ENCODE results near the gene MTARC1.

MTARC1 gene

DNA sequence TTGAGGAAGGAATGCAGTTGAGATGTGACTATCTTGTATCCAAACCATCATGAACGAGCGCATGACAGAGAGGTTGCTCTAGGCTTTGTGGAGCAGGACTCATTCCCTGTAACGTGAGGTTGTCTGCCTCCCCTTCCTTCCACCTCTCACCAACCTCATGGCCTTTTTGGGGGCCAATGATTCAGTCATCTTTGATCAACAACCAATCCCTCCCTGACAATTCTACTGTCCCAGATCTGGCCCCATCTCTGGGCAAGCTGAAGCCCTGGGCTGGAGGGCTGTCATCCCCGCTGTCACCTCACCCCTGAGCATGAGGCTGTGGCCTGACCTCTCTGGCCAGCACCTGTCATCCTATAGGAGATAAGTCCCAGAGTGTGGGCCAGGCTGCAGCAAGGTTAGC is 19.7 kb downstream of the MTARC1 start:
- DNase-seq (ENCODE audit: low spot score): no peak

DNA sequence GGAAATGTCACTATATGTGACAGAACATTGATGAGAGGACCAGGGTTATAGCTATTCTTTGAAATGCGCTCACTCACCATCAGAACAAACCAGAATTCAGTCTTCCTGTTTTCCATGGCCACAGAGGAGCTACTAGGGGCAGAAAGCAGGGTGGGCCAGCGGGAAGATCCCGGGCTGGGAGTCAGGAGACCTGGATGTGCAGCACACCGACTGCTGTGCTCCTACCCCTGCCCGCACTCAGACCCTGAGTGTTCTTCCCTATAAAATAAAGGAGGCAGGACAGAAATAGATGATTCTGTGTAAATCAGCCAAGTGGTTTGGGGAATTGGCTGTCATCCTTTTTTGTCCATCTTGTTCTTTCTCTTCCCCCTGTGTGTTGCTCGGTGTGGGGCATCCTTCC is 21.0 kb downstream of the MTARC1 start:
- no peak for DNase-seq (ENCODE audit: low spot score)

DNA sequence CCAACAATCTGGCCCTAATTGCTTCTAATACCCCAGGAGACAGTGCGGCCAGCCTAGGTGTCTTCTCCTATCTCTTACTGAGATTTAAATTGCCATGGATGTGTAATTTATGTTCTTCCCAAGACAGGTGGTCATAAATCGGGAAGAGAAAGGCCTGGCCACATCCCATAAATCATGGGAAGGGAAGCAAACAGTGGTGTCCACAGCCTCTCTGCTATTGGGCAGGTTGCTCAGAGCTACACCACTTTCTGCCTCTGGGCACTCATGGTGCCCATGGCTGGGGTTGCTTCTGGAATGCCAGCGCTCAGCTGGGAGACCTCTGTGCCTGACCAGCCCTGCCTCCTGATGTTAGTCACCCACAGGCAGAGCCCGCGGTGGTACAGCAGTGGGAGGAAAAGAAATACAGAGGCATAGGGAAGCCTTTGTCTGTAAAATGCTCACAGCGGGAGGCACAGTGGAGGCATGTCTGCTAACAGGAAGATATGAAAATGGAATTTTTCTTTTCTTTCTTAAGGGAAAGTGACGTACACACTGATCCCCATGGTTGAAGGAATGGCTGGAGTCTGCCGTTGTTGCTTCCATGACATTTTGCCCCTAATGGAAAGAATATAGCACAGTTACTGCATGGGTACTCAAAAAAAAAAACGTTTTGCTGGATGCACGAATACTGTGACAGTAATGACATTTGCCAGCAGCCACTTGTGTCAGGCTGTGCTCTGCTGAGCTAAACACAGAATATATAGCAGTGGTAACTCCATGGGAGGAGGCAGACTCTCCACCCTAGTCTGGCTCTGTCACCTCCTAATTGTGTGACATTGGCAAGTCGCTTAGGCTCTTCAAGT is 21.9 kb downstream of the MTARC1 start:
- no peak for DNase-seq (ENCODE audit: low spot score)

DNA sequence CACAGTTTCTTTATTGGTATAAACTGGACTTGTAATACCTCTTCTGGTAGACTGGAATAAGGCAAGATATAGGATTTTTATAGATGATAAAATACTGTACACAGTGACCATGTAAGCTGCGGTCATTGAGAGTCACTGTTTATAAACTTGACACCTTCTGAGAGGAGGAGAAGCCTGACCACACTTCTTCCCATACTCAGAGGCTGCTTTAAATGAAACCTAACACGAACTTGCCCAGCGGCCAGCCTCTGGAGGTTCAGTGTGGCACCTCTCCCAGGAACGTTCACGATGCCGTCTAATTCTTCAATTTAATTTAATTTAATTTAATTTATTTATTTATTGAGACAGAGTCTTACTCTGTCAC is 22.5 kb downstream of the MTARC1 start:
- DNase-seq (ENCODE audit: low spot score): no peak

DNA sequence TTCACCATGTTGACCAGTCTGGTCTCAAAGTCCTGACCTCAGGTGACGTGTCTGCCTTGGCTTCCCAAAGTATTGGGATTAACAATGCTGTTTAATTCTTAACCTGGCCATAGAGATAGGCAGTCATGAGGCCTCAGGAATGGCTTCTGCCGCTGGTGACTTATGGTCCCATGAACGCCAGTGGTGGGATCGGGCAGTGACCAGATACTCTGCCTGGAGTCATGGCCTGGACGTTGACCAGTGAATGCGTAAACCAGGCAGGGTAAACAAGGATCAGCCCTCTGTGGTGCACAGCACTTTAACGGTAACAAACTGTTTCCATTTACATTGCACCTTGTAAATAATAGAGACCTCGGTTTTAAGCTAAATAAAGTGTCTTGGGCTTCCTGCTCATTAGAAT is 23.0 kb downstream of the MTARC1 start:
- DNase-seq (ENCODE audit: low spot score): no peak

DNA sequence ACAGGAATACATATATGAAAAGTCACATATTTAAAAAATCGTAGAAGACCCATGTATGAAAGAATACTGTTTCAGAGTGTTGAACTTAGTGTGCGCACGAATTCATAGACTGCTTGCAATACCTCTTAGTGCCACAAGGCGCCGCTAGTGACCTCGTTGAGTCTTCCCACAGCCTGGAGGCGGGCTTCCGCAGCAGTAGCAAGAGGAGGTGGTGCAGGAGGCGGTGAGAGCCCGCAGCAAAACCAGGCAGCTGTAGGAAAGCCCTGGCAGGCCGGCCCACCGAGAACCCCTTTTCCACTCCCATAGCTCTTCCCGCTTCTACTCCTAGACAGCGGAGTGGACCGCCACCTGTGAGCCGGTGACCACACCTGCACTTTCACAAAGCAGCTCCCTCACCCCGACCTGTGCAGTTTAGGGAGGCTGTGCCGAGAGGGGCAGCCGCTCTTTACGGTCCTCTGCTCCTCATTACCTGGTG is 23.5 kb downstream of the MTARC1 start:
- peak; percentile 50 for DNase-seq (ENCODE audit: low spot score)

DNA sequence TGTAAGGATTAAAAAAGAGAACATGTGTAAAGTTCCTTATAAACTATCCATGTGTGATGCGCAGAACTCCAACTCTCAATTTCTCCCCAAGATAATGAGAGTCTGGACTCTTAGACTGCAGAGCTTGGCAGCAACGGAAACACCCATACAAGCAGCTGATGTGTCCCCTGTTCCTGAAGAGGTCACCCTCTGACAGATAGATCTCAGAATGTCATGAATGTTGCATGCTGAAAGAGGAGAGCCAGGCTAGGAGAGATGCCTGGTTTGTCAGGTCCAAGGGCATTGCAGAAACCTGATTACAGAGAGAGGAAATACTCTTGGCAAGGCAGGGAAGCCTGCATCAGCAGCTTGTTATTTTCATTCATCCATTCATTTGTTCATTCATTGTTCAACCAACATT is 24.2 kb downstream of the MTARC1 start:
- DNase-seq (ENCODE audit: low spot score): no peak

DNA sequence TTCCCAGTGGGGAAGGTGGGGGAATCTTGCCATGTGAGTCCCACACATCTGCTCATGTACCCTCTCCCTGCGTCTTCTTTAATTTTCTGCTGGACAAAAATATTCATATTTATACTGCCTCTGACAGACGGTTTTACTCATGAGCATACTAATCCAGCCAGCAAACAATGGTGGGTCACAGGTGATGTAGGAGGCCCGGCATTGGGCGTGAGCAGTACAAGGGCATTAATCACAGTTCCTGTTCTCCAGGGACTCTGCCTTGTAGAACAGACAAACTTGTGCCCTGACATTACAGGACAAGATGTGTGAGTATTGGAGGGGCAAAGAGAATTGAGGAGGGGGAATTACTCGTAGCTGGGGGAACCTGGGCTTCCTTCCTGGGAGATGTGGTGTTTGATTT is 25.0 kb downstream of the MTARC1 start:
- DNase-seq (ENCODE audit: low spot score): no peak

DNA sequence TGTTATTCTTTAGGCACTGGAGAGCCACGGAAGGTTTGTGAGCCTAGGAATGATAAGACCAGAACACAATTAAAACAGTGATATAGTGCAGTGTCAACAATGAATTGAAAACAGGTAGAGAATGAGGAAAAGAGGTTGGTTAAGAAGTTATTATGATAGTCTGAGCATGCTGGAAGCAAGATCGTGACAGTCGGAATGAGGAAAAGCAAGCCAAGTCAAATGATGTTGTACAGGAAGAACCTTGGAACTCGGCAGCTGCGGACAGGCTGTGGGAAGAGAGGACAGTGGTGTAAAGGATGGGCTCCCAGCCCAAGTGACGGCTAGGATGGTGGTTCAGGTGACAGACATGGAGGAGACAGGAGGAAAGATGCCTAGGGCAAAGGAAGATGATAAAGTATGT is 25.6 kb downstream of the MTARC1 start:
- DNase-seq (ENCODE audit: low spot score): no peak

DNA sequence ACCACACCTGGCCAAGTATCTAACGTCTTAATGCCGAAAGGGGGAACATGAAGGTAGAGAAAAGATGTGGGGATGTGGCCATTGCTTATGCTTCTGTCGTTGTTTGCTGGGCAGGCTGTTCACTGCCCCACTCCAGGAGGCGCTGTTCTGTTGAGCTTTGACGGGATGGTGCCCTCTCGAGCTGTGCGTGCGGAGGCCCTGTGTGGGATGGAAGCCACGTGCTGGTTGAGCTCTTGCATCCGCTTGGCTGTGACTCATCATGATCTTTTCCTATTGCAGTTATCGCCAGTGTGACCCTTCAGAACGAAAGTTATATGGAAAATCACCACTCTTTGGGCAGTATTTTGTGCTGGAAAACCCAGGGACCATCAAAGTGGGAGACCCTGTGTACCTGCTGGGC is 26.3 kb downstream of the MTARC1 start:
- no peak for DNase-seq (ENCODE audit: low spot score)

DNA sequence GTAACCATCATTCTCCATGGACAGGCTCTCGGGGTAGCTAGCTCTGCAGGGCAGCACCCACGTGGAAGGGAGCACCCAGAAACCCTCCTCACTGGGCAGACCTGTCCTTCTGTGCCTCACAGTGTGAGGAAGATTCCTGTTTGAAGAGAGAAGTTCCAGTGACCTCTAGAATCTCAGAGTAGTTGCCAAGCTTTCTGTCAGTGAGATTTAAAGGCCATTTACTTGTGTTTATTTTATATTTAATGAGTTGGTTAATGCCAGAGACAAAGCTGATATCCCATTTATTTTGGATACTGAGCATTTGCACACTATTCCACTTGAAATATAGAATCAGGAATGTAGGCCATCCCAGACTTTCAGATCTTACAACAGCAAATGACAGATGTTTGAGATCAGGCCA is 28.7 kb downstream of the MTARC1 start:
- no peak for DNase-seq (ENCODE audit: low spot score)

DNA sequence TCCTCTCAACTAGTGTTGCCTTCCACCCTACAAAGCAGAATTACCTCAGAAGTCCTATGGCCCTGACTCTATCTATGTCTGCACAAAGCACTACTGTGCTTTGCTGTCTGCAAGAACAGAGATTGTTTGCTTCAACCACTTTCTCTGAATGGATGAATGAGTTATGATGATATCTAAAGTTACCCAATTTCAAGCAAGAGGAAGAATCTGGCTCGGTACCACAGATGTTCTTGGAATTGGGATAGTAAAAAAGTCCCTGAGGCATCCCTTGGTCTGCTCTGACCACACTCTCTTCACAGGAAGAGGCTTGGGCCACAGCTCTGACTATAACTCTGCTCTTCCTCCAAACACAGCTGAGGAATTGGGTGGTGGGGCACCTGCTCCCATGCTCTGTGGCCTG is 31.2 kb downstream of the MTARC1 start:
- DNase-seq (ENCODE audit: low spot score): no peak

DNA sequence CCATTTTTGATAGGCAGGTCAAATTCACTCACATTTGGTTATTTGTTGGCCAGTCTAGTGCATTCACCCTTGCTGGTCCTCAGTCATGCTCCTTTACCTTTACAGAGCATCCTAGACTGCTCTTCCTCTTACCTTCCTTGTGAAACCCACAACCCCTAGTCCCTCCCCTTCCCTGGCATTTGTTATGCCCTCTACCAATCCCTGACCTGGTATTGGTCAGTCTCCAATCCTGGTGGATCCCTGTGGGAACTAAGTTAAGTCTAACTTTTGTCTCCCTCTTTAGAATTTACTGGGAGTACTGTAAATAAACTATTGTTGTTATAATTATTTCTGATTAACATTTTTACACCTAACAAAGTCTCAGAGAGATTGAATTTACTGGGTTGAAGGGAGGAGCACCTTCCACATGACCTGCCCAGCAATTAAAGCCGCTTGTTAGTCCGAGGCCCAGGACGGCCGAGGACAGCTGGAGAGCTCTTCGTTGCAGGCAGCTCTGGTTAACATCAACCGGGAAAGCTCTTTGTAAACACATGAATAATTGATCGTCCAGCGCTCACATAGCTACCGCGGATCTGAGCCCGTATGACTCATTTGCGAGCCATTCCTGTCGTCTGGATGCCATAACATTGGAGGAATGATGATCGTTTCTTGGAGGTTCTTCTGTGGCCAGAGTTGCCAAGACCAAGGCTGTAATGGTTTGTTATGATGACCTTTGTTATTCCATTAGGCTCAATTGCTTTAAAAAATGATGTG is 31.9 kb downstream of the MTARC1 start:
- no peak for DNase-seq (ENCODE audit: low spot score)

DNA sequence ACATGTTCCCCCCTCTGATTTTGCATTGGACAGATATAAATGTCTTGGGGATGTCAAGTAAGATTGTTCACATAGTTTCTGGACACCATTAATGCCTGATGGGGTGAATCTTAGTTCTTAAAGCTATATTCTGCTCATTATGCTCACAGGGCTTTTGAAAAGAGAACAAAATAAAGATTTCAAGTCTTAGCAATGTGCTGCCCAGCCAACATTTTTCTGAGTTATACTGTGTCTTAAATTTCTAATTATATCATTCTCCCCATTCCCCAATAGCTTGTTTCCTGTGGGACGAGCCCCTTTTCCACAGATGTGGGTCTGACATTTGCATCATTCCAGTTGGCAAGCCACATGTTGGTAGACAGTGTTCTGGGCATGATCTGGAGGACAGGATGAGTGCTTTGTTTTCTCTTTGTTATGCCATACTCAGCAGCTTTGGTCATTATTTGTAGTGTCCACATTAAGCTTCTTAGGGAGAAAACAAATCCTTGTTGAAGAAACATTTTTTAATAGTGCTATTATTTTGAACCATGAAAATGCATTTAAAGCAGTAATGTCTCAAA is 32.8 kb downstream of the MTARC1 start:
- no peak for DNase-seq (ENCODE audit: low spot score)

DNA sequence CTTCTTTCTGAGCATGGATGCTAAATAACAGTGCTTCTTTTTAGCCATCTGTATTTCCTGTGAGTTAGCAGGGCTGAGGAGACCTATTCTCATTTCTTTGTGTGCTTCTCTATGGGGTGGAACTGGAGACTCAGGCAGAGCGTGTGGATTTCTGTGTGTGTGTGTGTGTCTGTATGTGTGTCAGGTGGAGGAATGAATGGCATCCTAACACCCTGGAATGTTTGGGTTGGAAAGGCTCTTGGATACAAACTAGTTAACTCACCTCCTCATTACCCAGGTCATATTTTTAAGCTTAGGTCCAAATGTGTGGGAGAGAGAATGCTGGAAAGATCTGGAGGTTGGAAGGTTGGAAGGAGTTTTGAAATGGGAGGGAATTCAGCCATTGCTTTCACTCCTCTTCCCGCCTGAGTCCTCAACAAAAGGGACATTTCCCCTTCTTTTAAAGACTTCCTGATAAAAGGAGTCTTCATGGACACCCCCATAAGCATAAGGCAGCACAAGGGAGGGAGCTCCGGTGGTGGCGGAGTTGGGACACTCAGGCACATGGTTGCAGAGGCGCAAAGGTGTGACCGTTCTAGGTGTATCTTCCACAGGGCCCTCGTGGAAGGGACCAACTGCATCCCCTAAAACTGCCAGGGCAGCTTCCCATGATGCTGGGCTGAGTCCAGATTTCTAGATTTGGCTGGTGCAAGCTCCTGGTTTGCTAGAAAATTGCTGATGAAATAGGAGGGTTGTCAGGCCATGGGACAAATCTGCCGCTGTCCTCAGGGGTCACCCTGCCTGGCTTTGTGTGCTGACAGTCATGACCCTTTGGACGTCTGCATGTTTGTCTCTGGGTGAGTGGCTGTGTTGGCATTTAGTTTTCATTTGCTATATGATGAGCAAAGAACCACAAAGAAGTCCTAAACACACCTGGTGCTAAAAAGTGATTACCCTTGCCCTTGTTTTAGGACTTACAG is 37.6 kb downstream of the MTARC1 start:
- DNase-seq (ENCODE audit: low spot score): no peak

DNA sequence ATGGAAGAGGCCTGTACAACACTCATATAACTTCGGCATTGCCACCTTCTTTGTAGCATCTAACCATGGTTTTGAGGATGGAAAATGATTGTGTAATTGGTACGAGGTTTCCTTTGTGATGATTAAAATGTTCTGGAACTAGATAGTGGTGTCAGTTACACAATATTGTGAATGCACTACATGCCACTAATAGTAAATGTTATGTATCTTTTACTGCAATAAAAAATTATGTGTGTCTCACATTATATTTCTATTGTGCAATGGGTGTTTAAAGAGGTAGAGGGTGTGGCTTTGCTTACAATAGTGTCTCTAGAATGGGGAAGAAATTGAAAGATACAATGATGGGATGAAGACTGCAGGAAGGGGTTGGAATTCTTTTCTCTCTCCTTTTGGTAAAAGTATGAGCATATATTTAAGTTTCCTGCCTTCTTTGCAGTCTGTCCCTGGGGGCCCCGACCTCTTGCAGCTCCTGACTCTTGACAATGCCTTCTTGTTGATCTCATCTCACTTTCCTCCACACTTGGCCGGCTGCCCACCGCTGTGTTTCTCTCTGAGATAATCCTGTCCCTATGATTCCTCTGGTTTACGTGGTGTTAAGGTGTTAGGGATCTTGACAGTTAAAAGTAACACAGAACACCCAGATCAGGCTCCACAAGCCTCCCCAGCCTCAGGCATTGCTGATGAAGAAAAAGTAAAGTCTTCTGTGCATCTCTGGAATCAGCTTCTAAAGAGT is 39.3 kb downstream of the MTARC1 start:
- no peak for DNase-seq (ENCODE audit: low spot score)

DNA sequence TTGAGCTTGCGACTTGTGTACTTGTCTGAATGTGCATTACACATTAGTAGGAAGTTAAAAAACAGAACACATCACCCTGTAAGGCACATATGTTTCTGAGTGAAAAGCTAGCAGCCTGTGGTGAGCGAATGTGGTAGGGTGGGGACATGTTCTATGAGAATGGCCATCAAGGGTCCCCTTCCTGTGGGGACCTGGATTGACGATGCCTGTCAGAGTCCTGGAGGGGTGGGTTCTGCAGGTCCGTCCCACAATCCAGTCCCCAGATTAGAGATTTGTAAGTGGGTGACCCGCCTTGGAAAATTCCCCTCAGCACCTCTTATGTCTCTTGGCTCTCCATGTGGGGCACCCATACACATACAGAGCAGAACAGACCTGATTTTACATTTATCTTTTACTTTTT is 40.0 kb downstream of the MTARC1 start:
- no peak for DNase-seq (ENCODE audit: low spot score)

DNA sequence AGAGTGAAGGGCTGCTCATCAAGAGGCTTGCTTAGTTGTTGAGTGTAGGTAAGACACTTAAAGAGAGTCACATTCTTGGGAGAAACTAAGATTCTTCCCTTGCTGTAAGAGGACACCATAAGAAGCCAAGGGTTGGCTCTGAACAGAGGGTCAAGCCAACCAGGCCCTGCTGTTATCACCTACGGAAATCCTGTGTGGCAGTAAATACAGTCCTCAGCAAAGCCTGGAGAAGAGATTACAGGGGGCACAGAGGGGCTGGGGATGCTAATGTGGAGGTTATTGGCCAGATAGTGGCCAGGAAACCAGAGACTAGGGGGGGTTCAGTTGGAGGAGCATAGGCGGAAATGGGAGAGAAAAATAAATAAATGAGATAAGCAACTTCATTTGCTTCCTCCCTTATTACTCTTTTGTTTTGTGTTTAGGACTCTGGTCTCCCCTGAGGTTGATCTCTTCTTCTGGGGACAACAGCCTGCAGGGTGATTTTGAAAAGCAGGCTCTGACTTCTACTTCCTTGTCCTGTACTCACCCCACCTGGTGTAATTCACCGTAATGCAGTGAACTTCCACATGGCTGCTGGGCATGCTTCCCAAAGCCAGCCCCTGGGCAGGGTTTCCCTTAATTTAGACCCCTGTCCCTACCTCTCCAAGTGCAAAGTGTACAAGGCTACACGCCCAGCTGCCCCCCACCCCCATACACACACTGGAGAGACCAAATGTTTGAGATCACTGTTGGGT is 40.9 kb downstream of the MTARC1 start:
- no peak for DNase-seq (ENCODE audit: low spot score)

DNA sequence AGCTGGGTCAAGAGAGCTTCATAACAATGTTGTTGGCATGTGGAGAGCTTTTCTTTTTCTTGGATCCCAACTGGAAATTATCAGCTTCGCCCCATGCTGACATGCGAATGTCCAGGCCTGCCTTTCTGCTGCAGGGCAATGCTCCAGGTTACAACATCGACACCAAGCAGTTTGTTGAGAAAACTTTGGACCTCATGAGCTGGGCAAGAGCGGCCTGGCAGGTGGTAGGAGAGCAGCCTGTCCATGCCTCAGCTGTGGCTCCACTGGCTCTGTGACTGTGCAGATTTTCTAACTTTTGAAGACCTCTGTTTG is 41.4 kb downstream of the MTARC1 start:
- DNase-seq (ENCODE audit: low spot score): no peak

DNA sequence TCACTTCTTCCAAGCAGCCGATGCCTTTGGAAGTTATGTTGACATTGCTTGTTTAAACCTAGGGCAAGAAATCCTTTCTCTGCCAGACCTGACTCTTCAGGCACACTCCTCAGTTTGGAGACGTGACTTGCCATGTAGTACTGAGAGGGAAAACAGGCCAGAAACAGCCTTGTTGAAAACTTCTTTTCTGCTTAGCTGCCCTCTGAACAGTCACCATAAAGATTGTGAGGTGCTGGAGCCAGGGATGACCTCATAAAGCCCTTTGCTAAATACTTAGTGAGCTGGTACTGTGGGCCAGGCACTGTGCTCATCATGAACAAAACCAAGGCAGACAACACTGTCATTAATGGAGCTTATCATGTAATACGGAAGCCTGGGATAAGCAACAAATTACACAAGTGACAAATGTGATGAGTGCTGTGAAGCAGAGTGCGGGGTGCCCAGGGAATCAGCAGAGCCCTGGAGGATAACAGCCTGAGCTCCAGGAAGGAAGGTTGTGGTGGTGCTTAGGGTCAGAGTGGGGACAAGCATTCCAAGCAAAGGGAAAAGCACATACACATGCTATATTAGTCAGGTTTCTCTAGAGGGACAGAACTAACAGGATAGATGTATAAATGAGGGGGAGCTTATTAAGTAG is 42.4 kb downstream of the MTARC1 start:
- DNase-seq (ENCODE audit: low spot score): no peak

All from HuH-7.5 (cell line).